HepG2 (cell line): ENCODE results near the gene TMEM130. TPM values are rescaled to one million over a fixed set of nuclear protein-coding genes. Genes with fewer than 3 reads are reported as not detected.

Source experiments
- ATAD3A ChIP-seq: sonication (generic); formaldehyde crosslinking; IDR thresholded peaks from 2 replicates; pipeline ENCODE4 v1.4.0; 2020; ENCODE audit warnings: missing genetic modification reagents
- BATF2 ChIP-seq: sonication (generic); formaldehyde crosslinking; IDR thresholded peaks from 2 replicates; pipeline ENCODE4 v1.8.0; 2022; ENCODE audit warnings: mild to moderate bottlenecking, missing genetic modification reagents, moderate library complexity
- BRF2 ChIP-seq: sonication (generic); formaldehyde crosslinking; IDR thresholded peaks from 2 replicates; pipeline ENCODE4 v1.8.1; 2022; ENCODE audit warnings: mild to moderate bottlenecking, missing genetic modification reagents
- ETV6 ChIP-seq: sonication (generic); formaldehyde crosslinking; conservative IDR thresholded peaks from 2 replicates; pipeline ENCODE4 v1.4.0; 2020; ENCODE audit warnings: missing genetic modification reagents
- HDAC2 ChIP-seq: sonication (generic); formaldehyde crosslinking; IDR thresholded peaks from 2 replicates; pipeline ENCODE4 v1.4.0; 2020; ENCODE audit warnings: missing genetic modification reagents
- HIC2 ChIP-seq: sonication (generic); formaldehyde crosslinking; IDR thresholded peaks from 2 replicates; pipeline ENCODE4 v1.9.0; 2022; ENCODE audit warnings: low read depth, missing genetic modification reagents
- HMGA1 ChIP-seq: sonication (generic); formaldehyde crosslinking; conservative IDR thresholded peaks from 2 replicates; pipeline ENCODE4 v1.4.0; 2020; ENCODE audit warnings: missing genetic modification reagents
- HNRNPH1 ChIP-seq: fragments of 200-400 bp; formaldehyde crosslinking; optimal IDR thresholded peaks from 2 replicates; pipeline ENCODE3; 2017; ENCODE audit warnings: mild to moderate bottlenecking, low read depth, low read length
- KMT2B ChIP-seq: IDR thresholded peaks from 2 replicates; pipeline ENCODE4 v1.6.1; 2016; ENCODE audit warnings: missing genetic modification reagents, missing compliant biosample characterization
- MEIS2 ChIP-seq: sonication (generic); formaldehyde crosslinking; IDR thresholded peaks from 2 replicates; pipeline ENCODE4 v1.9.0; 2021; ENCODE audit warnings: mild to moderate bottlenecking, missing genetic modification reagents
- MLXIP ChIP-seq: sonication (generic); formaldehyde crosslinking; IDR thresholded peaks from 2 replicates; pipeline ENCODE4 v1.9.0; 2021; ENCODE audit warnings: missing genetic modification reagents, borderline replicate concordance
- NFATC3 ChIP-seq: sonication (generic); formaldehyde crosslinking; IDR thresholded peaks from 2 replicates; pipeline ENCODE4 v1.5.1; 2020; ENCODE audit warnings: mild to moderate bottlenecking, missing genetic modification reagents
- NFIC ChIP-seq: IDR thresholded peaks from 2 replicates; pipeline ENCODE4 v1.6.1; 2012; ENCODE audit warnings: mild to moderate bottlenecking, low read length, inconsistent platforms
- ZBTB37 ChIP-seq: sonication (generic); formaldehyde crosslinking; IDR thresholded peaks from 2 replicates; pipeline ENCODE4 v1.4.0; 2020; ENCODE audit warnings: mild to moderate bottlenecking, missing genetic modification reagents
- ZNF264 ChIP-seq: sonication (generic); formaldehyde crosslinking; IDR thresholded peaks from 2 replicates; pipeline ENCODE4 v1.4.0; 2020; ENCODE audit warnings: missing genetic modification reagents
- ZNF446 ChIP-seq: sonication (generic); formaldehyde crosslinking; IDR thresholded peaks from 2 replicates; pipeline ENCODE4 v1.5.0; 2020; ENCODE audit warnings: mild to moderate bottlenecking, missing genetic modification reagents
- ZNF605 ChIP-seq: sonication (generic); formaldehyde crosslinking; IDR thresholded peaks from 2 replicates; pipeline ENCODE4 v1.8.0; 2022; ENCODE audit warnings: mild to moderate bottlenecking, missing genetic modification reagents
- ZNF800 ChIP-seq: sonication (generic); formaldehyde crosslinking; IDR thresholded peaks from 2 replicates; pipeline ENCODE4 v1.4.0; 2020; ENCODE audit warnings: missing genetic modification reagents
- polyA plus RNA-seq, 8 experiments: library from polyadenylated mRNA; depleted of rRNA in 3 of 8; stranded (reverse) in 7 of 8; unstranded in 1 of 8; fragments of >200 nt; fragmentation: Illumina TruSeq in 4 of 8; extraction: Trizol in 4 of 8; gene quantifications; 2 replicates each; pipeline versions ENCODE4 v1.2.1 to v1.2.3, GENCODE V29; 2011 to 2016; ENCODE audit warnings: low read depth in 4 of 8, missing spikeins in 1 of 8, mixed read lengths in 1 of 8; ENCODE audit not compliant: insufficient read depth in 1 of 8
- total RNA-seq, 5 experiments: library from RNA; depleted of rRNA; stranded (reverse); fragments of >200 nt; fragmentation: Illumina TruSeq; extraction: Trizol; gene quantifications; 2 replicates each; pipeline ENCODE4 v1.2.3, GENCODE V29; 2016; ENCODE audit warnings: low read depth in 1 of 5

TMEM130 gene
- total and polyA plus RNA-seq, 2 of the 13 experiments (the other 11 are each of a cell fraction or from before 2014, with no cell fraction given), result not detected

GRCh38 chr7:98878365-98879197, 8.8 kb upstream of the TMEM130 start, which contains the start of gene TRRAP (continued):
- no peak; the same call in 1 of the 2 replicates for TF ChIP-seq BRF2
- no peak for TF ChIP-seq ATAD3A (CRISPR knock-in tag)
- 0 out of 2 replicates have a peak, but pooled peaks have one; percentile 43 for TF ChIP-seq ZNF264 (CRISPR knock-in tag)
- 0 out of 2 replicates have a peak, but pooled peaks have one; percentile 23 for TF ChIP-seq NFATC3 (CRISPR knock-in tag)
- TF ChIP-seq MEIS2 (CRISPR knock-in tag), result no peak; the same call in none of the 2 replicates
- TF ChIP-seq HNRNPH1, result no peak
- 0 out of 2 replicates have a peak, but pooled peaks have one; percentile 16 for TF ChIP-seq MLXIP (CRISPR knock-in tag)
- no peak for TF ChIP-seq NFIC
- no peak for TF ChIP-seq ZBTB37 (CRISPR knock-in tag)
- no peak for TF ChIP-seq HMGA1 (CRISPR knock-in tag)
- TF ChIP-seq ZNF605 (CRISPR knock-in tag), result peak; percentile 9; the same call in 1 of the 2 replicates
- TF ChIP-seq ETV6, result peak; percentile 44; the same call in 1 of the 2 replicates
- no peak for TF ChIP-seq BATF2
- no peak for TF ChIP-seq HIC2
- TF ChIP-seq KMT2B (CRISPR knock-in tag), result peak; percentile 81
- no peak for TF ChIP-seq HDAC2 (CRISPR knock-in tag)
- TF ChIP-seq ZNF446, result peak; percentile 50; the same call in 1 of the 2 replicates
- peak; percentile 62; the same call in 1 of the 2 replicates for TF ChIP-seq ZNF800 (CRISPR knock-in tag)
